ENCODE data around the gene DOCK3. TPM values are rescaled to one million over a fixed set of nuclear protein-coding genes. Genes with fewer than 3 reads are reported as not detected.

The DOCK3 gene
- polyA plus RNA-seq (2011; rRNA removed) (0.40 and 0.60 TPM in 2 replicates), polyA plus RNA-seq (2017; fragmentation: RNase III; extraction: RNeasy Plus Mini Kit Qiagen cat#74134 plus additional on column Dnase treatment) (0.46 to 0.54 TPM (median 0.50 TPM) in 3 replicates), polyA minus RNA-seq (2011; rRNA and poly(A)+ RNA removed) (0.49 and 0.54 TPM in 2 replicates)
- 0.11 and 0.12 TPM in 2 replicates for polyA plus RNA-seq (2012; cell fraction: cytosol; rRNA removed)
- polyA plus RNA-seq (2012; cell fraction: nucleus; rRNA removed) = 0.31 and 0.43 TPM in 2 replicates

- no peaks in the 10 kb centered on the region for H3K9me3 ChIP-seq
- ChIA-PET POLR2A (no interaction called here), CTCF (interaction anchor here (1.1 to 3.1 kb wide), 8 partner anchors 8 to 713 kb away, joined by 3 to 21 read pairs (median 7); partner anchors contain the start of gene MAPKAPK3)
- DNase-seq (ENCODE audit: low read depth in 1 of 2, low spot score in 1 of 2) (peak in 1 of 2 experiments; percentile 43), FAIRE-seq (no peak), ATAC-seq (peak; percentile 82 to 85)
- peak within 1 kb of the TSS; percentile 94 for H3K4me3 ChIP-seq
- H3K27ac ChIP-seq = peak within 1 kb of the TSS; percentile 83 to 95
- TF ChIP-seq ZFP36 (IDR thresholded peaks at IDR 0.05; ENCODE audit: borderline replicate concordance, partially characterized antibody) = no peak
- peak; percentile 29; the same call in 1 of the 2 replicates for TF ChIP-seq MAX (IDR thresholded peaks at IDR 0.05)
- 20% methylated on average over 11 of the region's 89 CpGs for WGBS (ENCODE audit: missing lambda C conversion rate)
- H3K4me1 ChIP-seq = peaks cover 21% of the 10 kb centered on the region
- peak within 1 kb of the TSS; percentile 99 for H3K4me2 ChIP-seq
Observed at GRCh38 chr3:50674349-50675178, at the start of gene DOCK3. Gene DOCK3, plus strand, starts transcription at chr3:50674927. Its CDS starts 337 bp downstream, at chr3:50675264.

- Histone ChIP-seq H3K27ac (no peak overlapping the region), H3K4me2 (no peak overlapping the region), H3K4me3 (no peak overlapping the region), H3K4me1 (peaks cover 19% of the 10 kb centered on the region), H3K9me3 (no peaks in the 10 kb centered on the region)
- CTCF ChIA-PET = interaction anchor here (0.5 to 4.1 kb wide), 6 partner anchors 10 to 746 kb away, joined by 3 to 24 read pairs (median 4); partner anchors contain the start of gene MAPKAPK3
- POLR2A ChIA-PET = no interaction called here
- no peak for FAIRE-seq
- WGBS (ENCODE audit: missing lambda C conversion rate) = 85% methylated on average over 14 of the region's 18 CpGs
- TF ChIP-seq KDM5A (IDR thresholded peaks at IDR 0.05) = no peak
- no peak for TF ChIP-seq FOSB (CRISPR knock-in tag; IDR thresholded peaks at IDR 0.05)
- TF ChIP-seq HDAC2 (IDR thresholded peaks at IDR 0.05) = no peak
- TF ChIP-seq EP300 (IDR thresholded peaks at IDR 0.05) = no peak
- TF ChIP-seq USF2 (IDR thresholded peaks at IDR 0.05) = no peak
- TF ChIP-seq CBX8 (IDR thresholded peaks at IDR 0.05) = no peak
- TF ChIP-seq MAFK (IDR thresholded peaks at IDR 0.05; ENCODE audit: partially characterized antibody) = no peak
- no peak for TF ChIP-seq NR3C1 (IDR thresholded peaks at IDR 0.05)
- no peak for TF ChIP-seq HMGXB4 (CRISPR knock-in tag; IDR thresholded peaks at IDR 0.05; ENCODE audit: borderline replicate concordance)
- no peak for ATAC-seq
- DNase-seq (ENCODE audit: low read depth in 1 of 2, low spot score in 1 of 2) = no peak
Observed at GRCh38 chr3:50625231-50626182, 49.2 kb upstream of the DOCK3 start.

GRCh38 chr3:50626401-50626800, 48.3 kb upstream of the DOCK3 start:
- ChIA-PET CTCF (interaction anchor here (0.7 to 4.1 kb wide), 5 partner anchors 11 to 745 kb away, joined by 3 to 24 read pairs (median 4); partner anchors contain the start of gene MAPKAPK3), POLR2A (no interaction called here)
- ATAC-seq (no peak), DNase-seq (ENCODE audit: low read depth in 1 of 2, low spot score in 1 of 2) (no peak), FAIRE-seq (no peak)
- Histone ChIP-seq H3K4me2 (no peak overlapping the region), H3K9me3 (no peaks in the 10 kb centered on the region), H3K4me3 (no peak overlapping the region), H3K27ac (no peak overlapping the region), H3K4me1 (peaks cover 19% of the 10 kb centered on the region)
- TF ChIP-seq MYC (IDR thresholded peaks at IDR 0.05; ENCODE audit: borderline replicate concordance, low read length) = no peak
- no peak for TF ChIP-seq ESRRA (IDR thresholded peaks at IDR 0.05; ENCODE audit: borderline replicate concordance, low read length)
- no peak for TF ChIP-seq CHD2 (IDR thresholded peaks at IDR 0.05; ENCODE audit: low read length, partially characterized antibody)
- TF ChIP-seq NFE2L2 (conservative IDR thresholded peaks at IDR 0.05; ENCODE audit: low read length) = no peak
- TF ChIP-seq GATA3 (IDR thresholded peaks at IDR 0.05; ENCODE audit: borderline replicate concordance) = no peak
- no peak for TF ChIP-seq EP300 (IDR thresholded peaks at IDR 0.05)
- TF ChIP-seq REST (IDR thresholded peaks at IDR 0.05) = no peak
- WGBS (ENCODE audit: missing lambda C conversion rate) = 94% methylated on average over 2 of the region's 3 CpGs

All from A549 (cell line).